OCI-M2 (cell line): Measurements from ENCODE around the gene CST9.
"Not testable (repeated sequence)": the region's sequence is repeated elsewhere in the genome, so short reads cannot be mapped to it uniquely, and the experiment has no call there.

Source experiments
- DNase-seq: peaks from one replicate; lab custom pipeline; 2025; ENCODE audit not compliant: unreplicated experiment; lab: John Stamatoyannopoulos, UW

CST9 gene

DNA sequence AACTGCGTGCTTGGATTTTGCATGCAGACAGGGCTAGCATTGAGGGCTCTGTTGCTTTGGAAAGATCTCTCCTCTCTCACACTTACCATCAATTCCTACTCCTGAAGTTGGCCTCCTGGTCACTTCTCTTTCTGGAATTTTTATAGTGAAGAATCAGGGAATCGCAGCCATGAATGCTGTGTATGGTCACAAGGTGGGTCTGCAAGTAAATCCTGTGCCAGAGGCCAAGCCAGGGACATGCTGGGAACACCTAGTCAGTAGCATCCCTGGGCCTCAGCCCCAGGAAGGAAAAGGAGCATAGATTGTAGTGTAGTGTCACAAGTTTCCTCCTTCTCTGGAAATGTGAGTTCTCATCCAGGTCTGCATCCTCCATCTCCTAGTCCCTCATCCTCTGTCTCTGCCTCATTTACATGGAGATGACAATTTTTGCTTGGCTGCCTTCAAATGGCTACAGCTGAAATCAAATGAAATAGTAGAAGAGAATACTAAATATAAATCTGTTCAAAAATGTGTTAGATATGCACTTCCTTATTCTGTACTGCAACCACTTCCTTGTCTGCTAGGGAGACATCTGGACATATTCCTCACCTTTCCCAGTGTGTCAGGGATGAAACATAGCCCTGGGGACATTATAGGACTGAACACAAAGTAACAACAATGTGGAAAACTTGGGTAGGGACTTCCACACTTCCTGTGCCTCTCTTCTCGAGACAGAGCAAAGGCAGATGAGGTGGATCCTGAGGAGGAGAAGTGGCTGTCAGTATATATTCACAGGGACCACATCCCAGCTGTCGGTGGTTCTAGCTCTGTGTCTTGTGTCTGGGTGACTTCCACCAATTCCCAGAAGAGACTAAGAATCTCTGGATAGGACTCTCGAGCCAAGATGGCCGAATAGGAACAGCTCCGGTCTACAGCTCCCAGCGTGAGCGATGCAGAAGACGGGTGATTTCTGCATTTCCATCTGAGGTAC, 17.0 kb downstream of the CST9 start:
- DNase-seq: no peak

DNA sequence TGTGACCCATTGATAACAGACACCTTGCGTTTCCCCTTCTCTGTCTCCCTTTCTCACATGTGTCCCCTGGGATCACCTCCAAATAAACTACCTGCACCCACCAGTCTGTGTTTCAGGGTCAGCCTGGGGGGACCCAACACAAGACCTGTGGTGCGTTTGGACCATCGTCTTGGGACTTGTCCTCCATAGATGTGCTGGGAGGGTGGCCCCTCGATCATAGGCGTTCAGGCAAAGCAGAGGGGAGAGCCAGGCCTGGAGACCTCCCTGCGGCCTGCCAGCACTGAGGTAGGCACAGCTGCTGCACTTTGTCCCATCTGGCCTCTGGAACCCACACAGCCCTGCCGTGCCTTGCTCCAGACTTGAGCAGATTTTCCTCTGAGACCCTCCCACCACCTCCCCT, 18.1 kb downstream of the CST9 start:
- no peak for DNase-seq

DNA sequence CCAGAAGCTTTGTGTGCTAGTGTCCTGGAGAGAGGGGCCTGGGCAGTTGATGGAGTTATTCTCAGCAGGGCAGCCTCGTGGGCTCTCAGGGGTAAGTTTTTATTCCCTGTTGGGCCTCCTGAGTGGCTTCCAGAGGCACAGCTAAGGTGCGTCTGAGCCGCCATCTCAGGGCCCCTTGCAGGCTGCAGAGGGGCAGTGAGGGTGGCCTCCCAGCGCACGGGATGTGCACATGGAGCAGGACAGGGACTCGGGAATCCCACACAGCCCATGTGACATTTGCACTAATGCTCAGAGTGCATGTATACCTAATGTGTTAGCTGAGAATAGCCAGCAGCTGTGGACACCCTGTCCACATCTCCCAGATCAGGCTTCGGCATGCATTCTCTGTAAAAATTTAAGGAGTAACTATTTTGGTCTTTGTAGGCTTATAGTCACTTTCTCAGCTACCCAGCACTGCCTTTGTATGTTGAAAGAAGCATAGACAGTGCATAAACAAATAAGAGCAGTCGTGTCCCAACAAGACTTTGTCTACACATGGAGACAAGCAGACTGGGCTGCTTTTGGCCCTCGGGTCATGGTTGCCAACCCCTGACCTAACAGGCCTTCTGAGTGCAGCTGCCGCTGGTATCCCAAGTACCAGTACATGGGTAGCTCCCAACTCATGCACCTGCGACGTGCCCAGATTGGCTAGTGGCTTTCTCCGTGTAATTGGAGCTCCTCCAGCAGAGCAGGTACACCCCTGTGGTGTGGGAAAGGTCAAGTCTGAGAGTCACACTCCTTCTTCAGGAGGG, 18.8 kb downstream of the CST9 start:
- no peak for DNase-seq

DNA sequence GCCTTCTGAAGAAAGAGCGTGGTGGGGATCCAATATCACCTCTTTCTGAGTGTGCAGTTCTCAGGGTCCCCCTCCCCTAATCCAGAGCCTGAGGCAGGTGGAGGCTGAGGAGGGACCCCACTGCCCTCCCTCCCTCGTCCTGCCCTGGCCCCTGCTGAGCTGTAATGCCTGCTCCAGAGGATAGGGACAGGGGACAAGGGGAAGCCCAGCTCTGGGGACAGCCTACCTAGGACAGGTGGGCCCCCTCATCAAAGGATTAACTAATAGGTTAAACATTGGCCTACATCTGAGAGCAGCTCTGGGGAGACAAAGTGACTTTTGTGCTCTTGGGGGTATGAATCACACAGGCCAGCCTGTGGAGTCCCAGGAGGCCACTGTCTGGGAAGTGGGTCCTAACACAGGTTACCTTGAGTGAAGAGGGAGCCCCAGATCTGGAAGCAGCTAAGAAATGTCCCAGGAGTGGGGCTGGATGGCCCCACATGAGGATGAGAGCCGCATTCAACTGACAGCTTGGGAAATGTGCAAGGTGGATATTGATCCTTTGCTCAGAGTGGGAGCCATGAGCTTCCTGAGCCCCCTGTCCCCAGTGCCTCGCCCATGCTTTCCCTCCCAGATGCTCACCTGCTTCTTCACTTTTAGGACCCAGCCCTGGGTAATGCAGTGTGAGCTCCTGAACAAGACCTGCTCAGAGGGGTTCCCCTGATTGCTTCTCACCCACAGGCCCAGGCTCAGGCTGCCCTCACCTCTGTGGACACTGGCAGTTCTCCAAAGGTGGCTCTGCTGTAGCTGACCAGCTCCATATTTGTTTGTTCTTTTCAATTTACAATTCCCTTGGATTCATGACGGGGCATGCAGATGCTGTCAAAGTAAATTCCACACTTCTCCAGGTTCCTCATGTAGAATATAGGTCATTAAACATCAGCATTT, 19.6 kb downstream of the CST9 start:
- no peak for DNase-seq

DNA sequence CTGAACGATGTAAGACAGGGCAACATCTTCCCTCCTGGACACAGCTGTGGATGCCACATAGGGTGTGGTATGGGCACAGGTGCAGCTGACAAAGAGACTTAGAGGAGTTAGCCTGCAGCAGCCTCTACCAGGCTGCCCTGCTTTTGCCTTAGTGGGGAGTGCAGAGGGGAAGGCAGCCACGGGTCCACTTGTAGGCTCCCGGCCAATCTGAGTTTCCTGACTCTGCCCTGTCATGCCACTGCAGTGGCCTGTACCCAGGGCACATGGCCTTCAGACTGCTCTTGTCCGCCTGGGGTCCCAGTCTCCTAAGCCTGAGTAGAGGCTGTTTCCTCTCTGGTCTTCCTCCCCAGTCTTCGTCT, 20.3 kb downstream of the CST9 start:
- no peak for DNase-seq

DNA sequence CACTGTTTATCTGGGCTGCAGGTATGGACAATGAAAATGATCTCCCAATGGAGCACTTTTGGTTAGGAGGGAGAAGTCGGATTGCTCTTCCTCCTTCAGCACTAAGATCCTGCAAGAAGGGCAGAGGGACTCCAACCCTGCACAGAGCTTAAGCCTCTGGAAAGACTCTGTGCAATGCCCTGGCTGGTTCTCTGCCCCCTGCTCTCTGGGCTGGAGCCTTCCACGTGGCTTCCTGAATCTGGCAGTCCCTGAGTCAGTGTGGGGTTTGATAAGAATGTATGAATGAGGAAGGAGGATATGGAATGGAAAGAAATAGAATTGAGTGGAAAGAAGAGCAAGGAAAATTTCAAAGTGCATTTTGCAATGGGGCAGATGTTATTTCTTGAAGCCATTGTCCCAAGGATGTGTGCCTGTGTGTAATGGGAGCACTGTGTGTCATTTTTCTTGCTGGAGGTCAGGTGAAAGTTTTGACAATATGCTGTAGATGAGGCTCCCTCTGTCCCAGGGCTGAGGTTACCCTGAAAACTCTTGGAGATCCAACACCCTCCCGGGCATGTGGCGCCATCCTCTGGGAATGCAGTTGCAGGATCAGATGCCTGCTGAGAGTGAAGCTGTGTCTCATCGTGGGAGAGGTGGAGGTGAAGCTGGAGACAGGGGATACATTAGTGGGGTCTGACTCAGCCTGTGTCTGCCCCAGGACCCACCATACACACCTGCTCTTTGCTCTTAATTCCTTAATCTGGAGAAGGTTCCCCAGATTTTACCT, 21.1 kb downstream of the CST9 start:
- no peak for DNase-seq

DNA sequence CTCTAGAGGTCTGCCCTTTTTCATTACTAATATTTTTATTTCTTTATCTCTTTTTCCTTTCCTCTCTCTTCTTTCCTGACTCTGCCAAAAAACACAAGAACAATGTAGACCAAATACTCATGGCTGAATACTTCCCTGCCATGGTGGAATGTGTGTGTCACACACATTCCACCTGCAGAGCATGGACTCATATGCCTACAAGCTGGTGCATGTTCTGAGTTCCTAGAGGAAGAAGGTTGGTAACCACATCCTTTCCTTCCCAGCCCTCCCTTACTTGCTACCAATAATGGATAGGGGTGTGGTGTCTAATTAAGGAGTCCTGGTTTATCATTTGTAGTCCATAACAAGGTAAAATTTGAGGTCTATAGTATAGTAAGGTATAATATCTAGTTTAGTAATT, 22.2 kb downstream of the CST9 start:
- DNase-seq: no peak

DNA sequence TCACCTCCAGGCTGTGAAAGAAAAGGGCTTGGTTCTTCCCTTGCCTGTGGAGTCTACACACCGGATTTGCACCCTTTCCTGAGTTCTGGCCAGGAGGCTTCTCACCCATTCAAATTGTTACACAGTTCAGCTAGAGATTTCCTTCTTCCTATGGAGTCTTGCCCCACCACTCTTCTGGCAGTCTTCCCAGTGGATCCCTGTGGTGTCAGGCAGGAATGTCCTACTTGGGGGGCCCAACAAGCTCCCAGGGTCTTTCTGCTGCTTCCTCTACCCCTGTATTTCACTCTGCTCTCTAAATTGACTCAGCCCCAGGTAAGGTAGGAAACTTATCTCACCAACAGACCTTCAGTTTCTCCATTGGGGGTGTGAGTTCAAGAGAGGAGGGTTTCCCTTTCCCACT, 23.4 kb downstream of the CST9 start:
- DNase-seq: no peak

DNA sequence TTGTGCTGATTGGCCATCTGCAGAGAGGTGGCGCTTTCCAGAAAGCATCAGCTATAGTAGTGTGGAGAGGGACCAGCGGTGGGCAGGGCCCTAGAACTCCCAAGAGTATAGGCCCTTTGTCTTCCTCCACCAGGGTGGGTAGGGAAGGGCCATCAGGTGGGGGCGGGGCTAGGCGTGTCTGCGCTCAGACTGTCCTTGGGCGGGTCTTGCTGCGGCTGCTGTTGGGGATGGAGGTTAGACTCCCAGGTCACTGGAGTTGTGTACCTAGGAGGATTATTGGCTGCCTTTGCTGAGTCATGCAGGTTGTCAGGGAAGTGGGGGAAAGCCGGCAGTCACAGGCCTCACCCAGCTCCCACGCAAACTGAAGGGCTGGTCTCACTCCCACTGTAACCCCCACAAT, 23.9 kb downstream of the CST9 start:
- DNase-seq: not testable (repeated sequence)

DNA sequence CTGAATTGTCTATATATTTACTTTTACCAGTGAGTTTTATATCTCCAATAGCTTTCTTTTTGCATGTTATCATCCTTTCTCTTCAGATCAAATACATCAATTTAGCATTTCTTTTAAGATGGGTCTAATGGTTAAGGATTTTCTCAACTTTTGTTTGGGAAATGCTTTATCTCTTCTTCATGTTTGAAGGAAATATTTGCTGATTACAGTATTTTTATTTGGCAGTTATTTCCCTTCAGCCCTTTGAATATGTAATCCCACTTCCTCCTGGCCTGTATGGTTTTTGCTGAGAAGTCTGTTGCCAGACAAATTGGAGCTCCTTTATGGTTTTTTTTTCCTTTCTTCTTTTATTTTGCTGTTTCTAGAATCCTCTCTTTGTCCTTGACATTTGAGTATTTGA, 30.7 kb downstream of the CST9 start:
- no peak for DNase-seq

DNA sequence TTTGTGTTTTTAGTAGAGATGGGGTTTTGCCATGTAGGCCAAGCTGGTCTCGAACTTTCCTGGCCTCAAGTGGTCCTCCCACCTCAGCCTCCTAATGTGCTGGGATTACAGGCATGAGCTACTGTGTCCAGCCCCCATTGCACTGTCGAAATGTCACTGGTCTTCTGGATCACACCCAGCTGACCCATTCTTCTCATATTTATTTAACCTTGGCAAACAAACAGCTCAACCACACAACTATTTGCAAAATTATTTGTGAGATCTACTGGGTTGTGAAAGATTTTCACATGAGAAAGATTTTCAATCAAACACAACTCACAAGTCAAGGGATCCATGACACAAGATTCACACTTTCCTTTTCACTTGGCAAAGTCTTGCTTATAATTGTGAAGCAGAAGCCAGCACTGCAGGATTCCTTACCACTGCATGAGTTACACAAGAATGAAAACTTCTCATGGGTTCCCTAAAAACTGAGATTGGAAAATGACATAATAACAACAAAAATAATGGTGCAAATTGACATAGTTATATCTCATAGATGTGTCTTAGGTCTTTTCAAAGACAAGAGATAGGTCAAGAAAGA, 35.4 kb downstream of the CST9 start:
- no peak for DNase-seq

DNA sequence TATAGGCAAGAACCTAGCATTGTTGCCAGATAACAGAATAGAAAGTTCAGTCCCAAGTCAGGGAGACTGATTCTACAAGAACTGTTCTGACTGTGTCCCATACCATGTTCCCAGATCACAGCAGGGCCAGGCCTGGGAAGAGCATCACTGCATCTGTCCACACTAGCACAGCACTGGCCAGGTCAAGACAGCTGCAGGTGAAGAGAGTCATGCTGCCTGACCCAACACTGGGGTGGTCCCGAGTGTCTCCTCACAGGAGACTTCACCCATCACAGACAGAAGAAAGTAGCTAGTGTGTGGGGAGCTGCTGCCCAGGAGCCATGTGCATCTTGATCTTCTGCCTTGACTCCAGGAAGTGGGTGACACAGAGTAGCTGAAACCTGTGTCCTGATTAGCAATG, 36.1 kb downstream of the CST9 start:
- DNase-seq: no peak

DNA sequence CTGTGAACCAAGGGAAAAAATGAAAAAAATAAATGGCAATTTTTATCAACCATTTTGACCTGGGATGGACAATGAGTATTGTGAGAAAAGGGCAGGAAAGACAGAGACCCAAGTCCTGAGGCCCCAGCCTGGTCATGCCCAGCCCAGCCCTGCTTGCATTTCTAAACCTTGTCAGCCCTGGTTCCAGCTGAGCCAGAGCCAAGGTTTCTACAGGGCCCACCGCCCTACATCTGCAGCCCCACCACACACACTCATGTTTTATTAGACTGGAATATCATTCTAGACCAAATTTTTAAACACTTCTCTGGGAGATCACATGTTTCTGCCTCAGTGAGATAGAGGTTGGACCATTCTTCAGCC, 36.8 kb downstream of the CST9 start:
- DNase-seq: no peak

DNA sequence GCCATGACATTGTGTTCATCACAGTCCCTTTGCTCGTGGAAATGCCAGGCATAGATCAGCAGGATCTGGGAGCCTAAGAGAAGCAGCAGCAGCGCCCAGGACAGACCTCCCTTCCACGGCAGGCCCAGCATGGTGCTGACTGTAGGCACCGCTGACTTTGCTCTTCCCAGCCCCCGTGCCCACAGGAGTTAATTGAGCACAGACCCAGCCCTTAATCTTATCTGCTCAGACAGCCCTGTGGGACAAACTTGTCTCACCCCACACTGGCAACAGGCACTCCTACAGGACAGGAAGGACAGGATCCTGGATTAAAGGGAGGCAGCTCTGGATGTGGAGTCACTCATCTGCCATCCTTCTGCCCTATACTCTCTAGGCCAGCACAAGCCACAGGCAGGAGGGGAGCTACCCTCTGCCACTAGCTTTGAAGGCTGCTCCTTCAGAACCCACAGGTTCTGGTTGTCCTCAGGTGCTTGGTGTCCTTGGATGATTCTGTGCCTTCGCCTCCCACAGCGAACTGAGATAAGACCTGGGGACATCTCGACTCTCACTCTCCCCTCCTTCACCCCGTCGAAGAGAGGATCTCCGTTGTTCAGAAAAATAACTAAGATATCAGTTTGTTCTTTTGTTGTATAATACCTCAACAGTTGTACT, 37.3 kb downstream of the CST9 start, which contains the start of gene CST9L:
CST9L (minus strand) TSS at position 165 of the 651 bp plus-strand sequence; CDS start at position 131, 34 bp downstream.
- DNase-seq: no peak

DNA sequence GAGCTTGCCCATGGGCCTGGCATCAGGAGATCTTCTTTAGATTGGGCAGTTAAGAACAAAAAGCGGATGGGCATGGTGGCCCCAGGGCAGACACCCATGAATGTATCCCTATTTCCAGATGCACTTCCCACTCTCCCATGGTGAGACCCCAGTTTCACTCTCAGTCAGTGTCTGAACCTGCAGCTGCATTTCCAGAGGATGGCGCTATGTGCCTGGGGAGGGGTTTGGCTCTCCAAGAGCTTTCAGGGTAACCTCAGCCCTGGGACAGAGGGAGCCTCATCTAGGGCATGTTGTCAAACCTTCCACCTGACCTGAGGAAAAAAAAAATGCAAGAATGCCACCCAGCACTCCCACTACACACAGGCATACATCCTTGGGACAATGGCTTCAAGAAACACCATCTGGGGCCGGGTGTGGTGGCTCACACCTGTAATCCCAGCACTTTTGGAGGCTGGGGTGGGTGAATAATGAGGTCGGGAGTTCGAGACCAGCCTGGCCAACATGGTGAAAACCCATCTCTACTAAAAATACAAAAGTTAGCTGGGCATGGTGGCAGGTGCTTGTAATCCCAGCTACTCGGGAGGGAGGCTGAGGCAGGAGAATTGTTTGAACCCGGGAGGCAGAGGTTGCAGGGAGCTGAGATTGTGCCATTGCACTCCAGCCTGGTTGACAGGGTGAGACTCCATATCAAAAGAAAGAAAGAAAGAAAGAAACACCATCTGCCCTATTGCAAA, 39.4 kb downstream of the CST9 start:
- DNase-seq: no peak

DNA sequence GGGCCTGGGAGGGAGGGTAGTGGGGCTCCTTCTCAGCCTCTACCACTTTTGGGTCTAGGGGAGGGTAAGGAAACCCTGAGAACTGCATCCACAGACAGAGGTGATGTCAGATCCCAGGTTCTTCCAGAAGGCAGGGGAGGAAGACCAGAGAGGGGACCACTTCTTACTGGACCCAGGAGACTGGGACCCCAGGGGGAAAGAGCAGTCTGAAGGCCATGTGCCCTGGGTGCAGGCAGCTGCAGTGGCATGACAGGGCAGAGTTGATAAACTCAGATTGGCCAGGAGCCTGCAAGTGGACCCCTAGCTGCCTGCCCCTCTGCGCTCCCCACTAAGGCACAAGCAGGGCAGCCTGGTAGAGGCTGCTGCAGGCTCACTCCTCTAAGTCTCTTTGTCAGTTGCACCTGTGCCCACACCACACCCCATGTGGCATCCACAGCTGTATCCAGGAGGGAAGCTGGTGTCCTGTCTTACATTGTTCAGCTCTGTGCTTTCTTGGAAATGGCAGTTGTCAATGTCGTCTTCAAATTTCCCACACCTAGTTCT, 40.1 kb downstream of the CST9 start:
- no peak for DNase-seq

DNA sequence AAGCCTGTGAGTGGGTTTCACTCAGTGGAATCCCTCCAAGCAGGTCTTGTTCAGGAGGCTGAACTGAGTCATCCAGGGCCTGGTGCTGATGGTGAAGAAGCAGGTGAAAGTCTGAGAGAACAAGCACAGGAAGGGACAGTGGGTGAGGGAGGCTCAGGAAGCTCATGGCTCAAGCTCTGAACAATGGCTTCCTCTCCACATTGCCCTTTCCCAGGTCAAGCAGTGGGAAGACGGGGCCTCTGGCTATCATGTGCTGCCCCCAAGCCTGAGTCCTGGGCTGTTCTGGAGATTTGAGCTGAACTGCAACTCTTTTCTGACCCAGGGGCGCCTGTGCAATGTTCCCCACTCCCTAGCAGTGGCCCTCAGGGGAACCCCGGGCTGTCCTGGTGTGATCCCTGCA, 40.8 kb downstream of the CST9 start:
- no peak for DNase-seq

DNA sequence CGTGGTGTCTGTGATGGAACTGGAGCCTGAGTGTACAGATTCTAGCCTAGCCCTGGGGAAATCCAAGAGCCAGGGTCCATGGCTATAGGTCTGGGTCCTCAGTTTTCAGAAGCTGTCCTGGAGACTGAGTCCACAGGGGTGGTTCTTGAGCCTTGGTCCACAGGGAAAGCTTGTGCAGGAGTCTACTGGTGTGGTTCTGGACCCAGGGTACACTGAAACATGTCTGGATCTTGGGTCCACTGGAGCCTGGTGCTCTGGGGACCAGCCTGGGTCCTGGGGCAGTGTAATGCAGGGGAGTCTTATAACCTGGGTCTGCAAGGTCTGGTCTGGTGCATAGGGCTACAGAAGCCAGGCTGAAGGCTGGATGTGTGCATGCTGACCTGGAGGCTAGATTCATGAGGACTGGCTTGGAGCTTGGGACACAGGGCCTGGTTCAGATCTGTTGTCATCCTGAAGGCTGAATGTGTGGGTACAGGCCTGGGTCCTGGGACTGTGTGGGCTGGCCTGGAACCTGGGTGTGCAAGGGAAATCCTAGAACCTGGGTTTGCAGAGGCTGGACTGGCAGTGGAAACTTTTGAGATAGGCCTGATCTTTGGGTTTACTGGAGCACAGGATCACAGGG, 42.9 kb downstream of the CST9 start:
- no peak for DNase-seq
